ENCODE data around the gene GSPT2. TPM values are rescaled to one million over a fixed set of nuclear protein-coding genes. Genes with fewer than 3 reads are reported as not detected.

Gene GSPT2
- total RNA-seq, 1 donor, result 7.8 TPM

- H3K4me3 ChIP-seq (ENCODE audit: low read depth, low read length), result no peak overlapping the region
- DNase-seq (ENCODE audit: low read depth), result no peak
- TF ChIP-seq, protein P1, sequence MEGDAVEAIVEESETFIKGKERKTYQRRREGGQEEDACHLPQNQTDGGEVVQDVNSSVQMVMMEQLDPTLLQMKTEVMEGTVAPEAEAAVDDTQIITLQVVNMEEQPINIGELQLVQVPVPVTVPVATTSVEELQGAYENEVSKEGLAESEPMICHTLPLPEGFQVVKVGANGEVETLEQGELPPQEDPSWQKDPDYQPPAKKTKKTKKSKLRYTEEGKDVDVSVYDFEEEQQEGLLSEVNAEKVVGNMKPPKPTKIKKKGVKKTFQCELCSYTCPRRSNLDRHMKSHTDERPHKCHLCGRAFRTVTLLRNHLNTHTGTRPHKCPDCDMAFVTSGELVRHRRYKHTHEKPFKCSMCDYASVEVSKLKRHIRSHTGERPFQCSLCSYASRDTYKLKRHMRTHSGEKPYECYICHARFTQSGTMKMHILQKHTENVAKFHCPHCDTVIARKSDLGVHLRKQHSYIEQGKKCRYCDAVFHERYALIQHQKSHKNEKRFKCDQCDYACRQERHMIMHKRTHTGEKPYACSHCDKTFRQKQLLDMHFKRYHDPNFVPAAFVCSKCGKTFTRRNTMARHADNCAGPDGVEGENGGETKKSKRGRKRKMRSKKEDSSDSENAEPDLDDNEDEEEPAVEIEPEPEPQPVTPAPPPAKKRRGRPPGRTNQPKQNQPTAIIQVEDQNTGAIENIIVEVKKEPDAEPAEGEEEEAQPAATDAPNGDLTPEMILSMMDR (IDR thresholded peaks at IDR 0.05; ENCODE audit: insufficient read depth, low read depth, low read length), result no peak
Measured at GRCh38 chrX:51795136-51795535, 51.9 kb downstream of the GSPT2 start.

Other genes with a start within 250 kb of the GSPT2 start
- 7.4 and 12.1 TPM in 2 replicates for gene NUDT11, start 246.8 kb upstream of the GSPT2 start, total RNA-seq
- gene CENPVL3, start 124.5 kb upstream of the GSPT2 start, total RNA-seq, result not detected in 2 replicates
- not detected in 2 replicates for gene CENPVL2, start 60.6 kb upstream of the GSPT2 start, total RNA-seq
- not detected in 2 replicates for gene CENPVL1, start 32.9 kb upstream of the GSPT2 start, total RNA-seq
- 283 and 285 TPM in 2 replicates for gene MAGED1, start 150.2 kb downstream of the GSPT2 start, total RNA-seq